Glutamatergic neuron (in vitro differentiated cells): ENCODE measurements around the gene EMILIN1. TPM values are rescaled to one million over a fixed set of nuclear protein-coding genes. Genes with fewer than 3 reads are reported as not detected.

ENCODE experiments used
- DNase-seq: peaks from one replicate; pipeline ENCODE4 v3.0.0; 2022
- H3K27ac Mint-ChIP-seq: one replicate; pipeline ENCODE4 v1.8.0; 2020; ENCODE audit warnings: mild to moderate bottlenecking, mixed read lengths, inconsistent platforms; ENCODE audit not compliant: unreplicated experiment
- H3K27me3 Mint-ChIP-seq: one replicate; pipeline ENCODE4 v1.8.0; 2020; ENCODE audit warnings: mild to moderate bottlenecking, moderate library complexity, mixed read lengths, inconsistent platforms; ENCODE audit not compliant: unreplicated experiment
- H3K36me3 Mint-ChIP-seq: one replicate; pipeline ENCODE4 v1.8.0; 2020; ENCODE audit warnings: mild to moderate bottlenecking, mixed read lengths, inconsistent platforms; ENCODE audit not compliant: unreplicated experiment
- H3K4me1 Mint-ChIP-seq: one replicate; pipeline ENCODE4 v1.8.0; 2020; ENCODE audit warnings: mild to moderate bottlenecking, low read depth, mixed read lengths, inconsistent platforms; ENCODE audit not compliant: unreplicated experiment
- H3K4me3 Mint-ChIP-seq: one replicate; pipeline ENCODE4 v1.8.0; 2020; ENCODE audit warnings: mild to moderate bottlenecking, mixed read lengths, inconsistent platforms; ENCODE audit not compliant: unreplicated experiment
- H3K9me3 Mint-ChIP-seq: one replicate; pipeline ENCODE4 v1.8.0; 2020; ENCODE audit warnings: mild to moderate bottlenecking, moderate library complexity, mixed read lengths, inconsistent platforms; ENCODE audit not compliant: unreplicated experiment
- CTCF ChIP-seq: fragments of 200-600 bp; sonication (generic); IDR thresholded peaks from one replicate; pipeline ENCODE4 v1.5.0; 2021; ENCODE audit not compliant: partially characterized antibody, unreplicated experiment
- total RNA-seq: library from RNA; stranded (reverse); fragmentation: NEBNext Ultra II Directional; extraction: Animal tissue kit (Norgen Biotek cat#: 25700); gene quantifications from one replicate; pipeline ENCODE4 v1.2.1, GENCODE V29; 2021; ENCODE audit not compliant: unreplicated experiment

Gene EMILIN1
- total RNA-seq, 1 donor from 2014 or later = 3.2 TPM

- Mint-ChIP-seq H3K27ac (no peak overlapping the region), H3K36me3 (no peaks in the 10 kb centered on the region), H3K4me3 (peak overlapping the region; percentile 75), H3K4me1 (peaks cover 6% of the 10 kb centered on the region), H3K9me3 (peaks cover 5% of the 10 kb centered on the region), H3K27me3 (peaks cover 6% of the 10 kb centered on the region)
- no peak for DNase-seq
- TF ChIP-seq CTCF = no peak
These were observed 18.4 kb downstream of the EMILIN1 start for GRCh38 chr2:27096748-27097297.

- Mint-ChIP-seq H3K36me3 (no peaks in the 10 kb centered on the region), H3K27me3 (peaks cover 6% of the 10 kb centered on the region), H3K9me3 (peaks cover 5% of the 10 kb centered on the region), H3K4me1 (peaks cover 3% of the 10 kb centered on the region), H3K27ac (peak overlapping the region; percentile 43), H3K4me3 (no peak overlapping the region)
- no peak for DNase-seq
- no peak for TF ChIP-seq CTCF
These were observed 18.9 kb downstream of the EMILIN1 start for GRCh38 chr2:27097341-27097740.

GRCh38 chr2:27099334-27099955, 21.0 kb downstream of the EMILIN1 start:
- H3K27me3 Mint-ChIP-seq = peaks cover 6% of the 10 kb centered on the region
- H3K36me3 Mint-ChIP-seq = no peaks in the 10 kb centered on the region
- DNase-seq = no peak
- H3K9me3 Mint-ChIP-seq = peaks cover 5% of the 10 kb centered on the region
- no peak for TF ChIP-seq CTCF
- no peak overlapping the region for H3K27ac Mint-ChIP-seq
- no peak overlapping the region for H3K4me3 Mint-ChIP-seq
- H3K4me1 Mint-ChIP-seq = peaks cover 3% of the 10 kb centered on the region

GRCh38 chr2:27100036-27100435, 21.6 kb downstream of the EMILIN1 start:
- peaks cover 4% of the 10 kb centered on the region for H3K27me3 Mint-ChIP-seq
- H3K4me3 Mint-ChIP-seq = no peak overlapping the region
- DNase-seq = no peak
- no peak overlapping the region for H3K27ac Mint-ChIP-seq
- peaks cover 3% of the 10 kb centered on the region for H3K4me1 Mint-ChIP-seq
- H3K9me3 Mint-ChIP-seq = peaks cover 5% of the 10 kb centered on the region
- H3K36me3 Mint-ChIP-seq = no peaks in the 10 kb centered on the region
- TF ChIP-seq CTCF = no peak

GRCh38 chr2:27102329-27102728, 23.9 kb downstream of the EMILIN1 start:
- H3K4me1 Mint-ChIP-seq = peaks cover 3% of the 10 kb centered on the region
- no peaks in the 10 kb centered on the region for H3K36me3 Mint-ChIP-seq
- H3K4me3 Mint-ChIP-seq = no peak overlapping the region
- DNase-seq = no peak
- peaks cover 5% of the 10 kb centered on the region for H3K9me3 Mint-ChIP-seq
- no peak for TF ChIP-seq CTCF
- H3K27ac Mint-ChIP-seq = no peak overlapping the region
- peaks cover 4% of the 10 kb centered on the region for H3K27me3 Mint-ChIP-seq
